Loucy (cell line): ENCODE measurements around the gene CENPP.

Experiments used
- CTCF ChIP-seq: fragments of 200-600 bp; sonication (generic); conservative IDR thresholded peaks from 2 replicates; pipeline ENCODE4 v1.5.1; 2014; ENCODE audit warnings: mild to moderate bottlenecking, antibody characterized with exemption, low read length
- EZH2phosphoT487 ChIP-seq: fragments of 200-600 bp; IDR thresholded peaks from 2 replicates; pipeline ENCODE4 v1.6.1; 2018; ENCODE audit warnings: antibody characterized with exemption, mild to moderate bottlenecking, moderate library complexity, borderline replicate concordance

GRCh38 chr9:92425474-92425873 lies 99.7 kb downstream of the CENPP start:
- TF ChIP-seq CTCF: no peak
- TF ChIP-seq EZH2phosphoT487: no peak
